HG03039 (cell line): ENCODE results near the gene GTF2F2.

Experiments
- ATAC-seq: cut with Tn5 transposase; IDR thresholded peaks from one replicate; pipeline ENCODE4 v1.9.1; 2021; ENCODE audit warnings: mild to moderate bottlenecking, moderate library complexity; ENCODE audit not compliant: unreplicated experiment

The GTF2F2 gene

GRCh38 chr13:45332036-45332830 is 211.9 kb downstream of the GTF2F2 start:
- no peak for ATAC-seq

GRCh38 chr13:45332831-45333219 is 212.5 kb downstream of the GTF2F2 start:
- no peak for ATAC-seq

- ATAC-seq, result no peak
These were observed 213.1 kb downstream of the GTF2F2 start for GRCh38 chr13:45333251-45333976.
